GM12892 (cell line): ENCODE measurements around the gene CTBP2.

Source experiments
- POLR2A ChIP-seq: IDR thresholded peaks from 2 replicates; pipeline ENCODE4 v1.6.1; 2011; ENCODE audit warnings: low read depth, low read length, control low read depth
- POLR2AphosphoS5 ChIP-seq: IDR thresholded peaks from 2 replicates; pipeline ENCODE4 v1.6.1; 2011; ENCODE audit warnings: low read depth, low read length, control low read depth

DNA sequence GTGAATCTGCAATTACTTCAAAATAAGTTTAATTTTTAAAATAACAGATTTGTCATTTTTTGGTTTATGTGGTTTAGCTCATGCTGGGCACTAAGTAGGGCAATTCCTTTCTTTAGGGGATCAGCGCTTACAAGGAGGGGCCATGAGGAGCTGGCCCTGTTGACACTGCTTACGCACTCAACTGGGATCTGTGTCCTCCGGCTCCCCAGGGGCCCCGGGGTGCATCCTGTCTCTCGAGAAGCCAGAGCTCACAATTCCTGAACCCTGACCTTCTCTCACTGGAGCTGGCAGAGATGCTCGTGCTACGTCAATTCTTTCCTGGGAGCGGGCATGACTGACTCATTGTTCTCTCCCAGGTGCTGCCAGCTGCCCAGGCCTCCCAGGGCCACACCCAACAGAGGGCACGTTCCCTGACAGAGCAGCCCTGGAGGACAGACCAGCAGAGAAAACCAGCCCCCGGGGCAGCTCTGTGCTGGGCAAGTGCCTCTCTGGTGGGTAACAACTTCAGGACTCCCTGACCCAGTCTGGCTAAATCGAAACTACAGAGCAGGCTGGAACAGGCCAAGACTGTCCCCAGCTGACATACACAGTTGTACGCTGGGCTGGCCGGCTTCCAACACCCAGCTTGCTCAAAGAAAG, 36.8 kb downstream of the CTBP2 start:
- no peak for TF ChIP-seq POLR2A
- no peak for TF ChIP-seq POLR2AphosphoS5
